Measurements from ENCODE around the gene ZG16B.

DNA sequence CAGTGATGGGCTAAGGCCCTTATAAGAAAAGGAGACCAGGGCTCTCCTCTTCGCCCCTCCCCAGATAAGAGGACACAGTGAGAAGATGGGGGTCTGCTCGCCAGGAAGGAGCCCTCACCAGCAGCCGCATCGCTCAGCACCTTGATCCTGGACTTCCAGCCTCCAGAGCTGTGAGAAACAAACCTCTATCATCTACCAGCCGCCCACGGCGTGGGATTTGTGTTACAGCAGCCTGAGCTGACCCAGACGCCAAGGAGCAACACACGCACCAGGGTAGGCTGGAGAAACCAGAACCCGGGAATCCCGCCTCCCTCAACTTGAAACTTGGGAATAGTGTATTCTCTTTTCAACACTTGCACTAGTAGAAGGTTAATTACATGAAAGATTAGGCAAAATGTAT is 4.2 kb upstream of the ZG16B start:
- TF ChIP-seq KLF16 (tag by site-specific recombination; IDR thresholded peaks at IDR 0.05) (no peak), CTCF (tag by site-specific recombination; IDR thresholded peaks at IDR 0.05) (no peak), ZNF266 (tag by site-specific recombination; IDR thresholded peaks at IDR 0.05; ENCODE audit: low read depth) (no peak), ZNF660 (tag by site-specific recombination; IDR thresholded peaks at IDR 0.05) (no peak), ZSCAN18 (tag by site-specific recombination; IDR thresholded peaks at IDR 0.05) (no peak), KLF9 (tag by site-specific recombination; IDR thresholded peaks at IDR 0.05; ENCODE audit: low read depth) (no peak), ZNF24 (tag by site-specific recombination; IDR thresholded peaks at IDR 0.05) (no peak), MYNN (tag by site-specific recombination; IDR thresholded peaks at IDR 0.05; ENCODE audit: borderline replicate concordance) (no peak)
- TF ChIP-seq, protein P1, sequence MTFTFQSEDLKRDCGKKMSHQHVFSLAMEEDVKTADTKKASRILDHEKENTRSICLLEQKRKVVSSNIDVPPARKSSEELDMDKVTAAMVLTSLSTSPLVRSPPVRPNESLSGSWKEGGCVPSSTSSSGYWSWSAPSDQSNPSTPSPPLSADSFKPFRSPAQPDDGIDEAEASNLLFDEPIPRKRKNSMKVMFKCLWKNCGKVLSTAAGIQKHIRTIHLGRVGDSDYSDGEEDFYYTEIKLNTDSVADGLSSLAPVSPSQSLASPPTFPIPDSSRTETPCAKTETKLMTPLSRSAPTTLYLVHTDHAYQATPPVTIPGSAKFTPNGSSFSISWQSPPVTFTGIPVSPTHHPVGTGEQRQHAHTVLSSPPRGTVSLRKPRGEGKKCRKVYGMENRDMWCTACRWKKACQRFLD (tag by site-specific recombination; IDR thresholded peaks at IDR 0.05), result no peak
- TF ChIP-seq, protein P2, sequence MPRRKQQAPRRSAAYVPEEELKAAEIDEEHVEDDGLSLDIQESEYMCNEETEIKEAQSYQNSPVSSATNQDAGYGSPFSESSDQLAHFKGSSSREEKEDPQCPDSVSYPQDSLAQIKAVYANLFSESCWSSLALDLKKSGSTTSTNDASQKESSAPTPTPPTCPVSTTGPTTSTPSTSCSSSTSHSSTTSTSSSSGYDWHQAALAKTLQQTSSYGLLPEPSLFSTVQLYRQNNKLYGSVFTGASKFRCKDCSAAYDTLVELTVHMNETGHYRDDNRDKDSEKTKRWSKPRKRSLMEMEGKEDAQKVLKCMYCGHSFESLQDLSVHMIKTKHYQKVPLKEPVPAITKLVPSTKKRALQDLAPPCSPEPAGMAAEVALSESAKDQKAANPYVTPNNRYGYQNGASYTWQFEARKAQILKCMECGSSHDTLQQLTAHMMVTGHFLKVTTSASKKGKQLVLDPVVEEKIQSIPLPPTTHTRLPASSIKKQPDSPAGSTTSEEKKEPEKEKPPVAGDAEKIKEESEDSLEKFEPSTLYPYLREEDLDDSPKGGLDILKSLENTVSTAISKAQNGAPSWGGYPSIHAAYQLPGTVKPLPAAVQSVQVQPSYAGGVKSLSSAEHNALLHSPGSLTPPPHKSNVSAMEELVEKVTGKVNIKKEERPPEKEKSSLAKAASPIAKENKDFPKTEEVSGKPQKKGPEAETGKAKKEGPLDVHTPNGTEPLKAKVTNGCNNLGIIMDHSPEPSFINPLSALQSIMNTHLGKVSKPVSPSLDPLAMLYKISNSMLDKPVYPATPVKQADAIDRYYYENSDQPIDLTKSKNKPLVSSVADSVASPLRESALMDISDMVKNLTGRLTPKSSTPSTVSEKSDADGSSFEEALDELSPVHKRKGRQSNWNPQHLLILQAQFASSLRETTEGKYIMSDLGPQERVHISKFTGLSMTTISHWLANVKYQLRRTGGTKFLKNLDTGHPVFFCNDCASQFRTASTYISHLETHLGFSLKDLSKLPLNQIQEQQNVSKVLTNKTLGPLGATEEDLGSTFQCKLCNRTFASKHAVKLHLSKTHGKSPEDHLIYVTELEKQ (tag by site-specific recombination; IDR thresholded peaks at IDR 0.05; ENCODE audit: borderline replicate concordance), result no peak
